Stimulated activated CD4-positive, alpha-beta T cell treated with anti-CD3 and anti-CD28 coated beads, TNF-alpha, amount 100 ng/mL, for 24 hours (primary cell): ENCODE measurements around the gene KCNK5.

Source experiments
- DNase-seq, 3 experiments: peaks; one replicate each; pipeline ENCODE4 v3.0.0-alpha.2; 2020; ENCODE audit warnings: low read depth in 3 of 3

Gene KCNK5

DNA sequence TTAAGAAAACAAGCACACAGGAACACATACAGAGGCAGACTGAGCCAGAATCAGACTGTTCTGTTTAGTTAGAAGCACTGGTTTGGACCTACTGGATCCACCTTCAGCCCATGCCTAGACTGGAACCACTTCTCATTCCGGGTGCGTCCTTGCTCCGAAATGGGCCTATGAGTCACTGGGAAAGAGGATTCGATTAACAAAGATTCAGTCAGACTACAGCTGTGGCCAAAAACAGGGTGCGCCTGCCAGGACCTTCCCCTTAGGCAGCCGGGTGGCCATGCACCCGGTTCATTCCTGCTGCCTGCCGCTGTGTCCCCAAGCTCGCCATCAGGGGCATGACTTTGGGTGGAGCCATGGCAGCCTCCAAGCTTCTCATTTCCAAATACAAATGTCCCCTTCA is 14.5 kb upstream of the KCNK5 start:
- DNase-seq = no peak

- DNase-seq = no peak
Measured at GRCh38 chr6:39240155-39240757, 11.0 kb upstream of the KCNK5 start.

- DNase-seq = no peak
Measured at GRCh38 chr6:39239527-39240154, 10.4 kb upstream of the KCNK5 start.

DNA sequence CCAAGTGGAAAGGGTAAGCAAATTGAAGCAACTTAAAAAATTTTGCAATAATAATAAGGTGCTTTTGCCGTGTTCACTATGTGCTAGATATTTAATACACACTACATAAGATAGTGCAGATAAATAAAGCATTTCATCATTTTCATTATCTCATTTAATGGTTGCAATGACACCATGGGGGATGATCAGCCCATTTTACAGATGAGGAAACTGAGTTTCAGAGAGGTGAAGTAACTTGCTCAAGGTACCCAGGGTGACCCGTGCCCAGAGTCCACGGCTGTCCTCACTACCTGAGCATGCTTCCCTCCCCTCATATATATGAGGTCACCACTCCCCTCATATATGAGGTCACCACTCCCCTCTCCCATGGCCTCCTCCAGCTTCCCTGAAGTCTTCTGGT is 7.5 kb upstream of the KCNK5 start:
- DNase-seq = no peak

DNA sequence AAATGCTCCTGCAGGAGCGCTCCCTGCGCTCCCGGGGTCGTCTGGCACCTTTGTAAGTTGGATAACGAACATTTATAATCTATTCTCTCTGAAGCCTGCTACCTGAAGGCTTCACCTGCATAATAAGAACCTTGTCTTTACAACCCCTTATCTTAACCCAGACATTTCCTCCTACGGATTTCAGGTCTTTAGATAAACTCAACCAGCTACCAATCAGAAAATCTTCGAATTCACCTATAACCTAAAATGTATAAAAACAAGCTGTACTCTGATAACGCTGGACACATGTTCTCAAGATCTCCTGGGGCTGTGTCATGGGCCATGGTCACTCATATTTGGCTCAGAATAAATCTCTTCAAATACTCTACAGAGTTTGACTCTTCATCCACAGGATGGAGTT is 4.1 kb upstream of the KCNK5 start:
- no peak for DNase-seq

DNA sequence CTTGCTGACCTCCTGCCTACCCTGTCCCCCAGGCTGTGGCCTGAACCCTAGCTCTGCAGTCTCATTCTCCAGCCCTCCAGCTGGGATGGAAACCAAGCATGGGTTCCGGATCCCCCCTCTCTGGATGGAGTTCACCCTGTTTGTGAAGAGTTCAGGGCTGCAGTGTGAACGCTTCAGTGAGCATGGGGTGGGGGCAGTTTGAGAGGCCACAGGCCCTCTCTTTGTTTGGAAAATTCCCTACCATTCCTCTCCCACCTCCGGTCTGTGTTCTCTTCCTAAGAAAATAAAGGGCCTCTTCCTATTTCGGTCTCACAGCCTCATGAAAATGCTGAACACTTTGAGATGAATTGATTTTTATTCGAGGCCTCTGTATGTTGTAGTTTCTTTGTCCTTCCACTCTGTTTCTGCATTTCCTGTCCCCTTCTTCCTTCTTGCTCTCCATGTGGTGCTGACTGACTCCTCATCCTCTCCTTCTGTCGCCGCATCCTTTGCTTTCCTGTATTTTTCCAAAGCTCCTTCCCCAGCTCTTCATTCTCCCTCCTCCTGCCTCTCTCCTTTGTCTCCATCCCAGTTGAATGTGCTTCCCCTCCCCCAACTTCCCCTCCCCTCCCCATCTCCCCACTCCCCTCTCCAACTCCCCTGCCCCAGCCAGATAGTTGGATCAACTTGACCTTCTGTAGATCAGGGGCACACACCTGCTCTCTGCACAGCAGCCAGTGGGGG is 2.4 kb upstream of the KCNK5 start:
- DNase-seq = no peak

- no peak for DNase-seq
Measured at GRCh38 chr6:39230654-39231035, 1.4 kb upstream of the KCNK5 start.

DNA sequence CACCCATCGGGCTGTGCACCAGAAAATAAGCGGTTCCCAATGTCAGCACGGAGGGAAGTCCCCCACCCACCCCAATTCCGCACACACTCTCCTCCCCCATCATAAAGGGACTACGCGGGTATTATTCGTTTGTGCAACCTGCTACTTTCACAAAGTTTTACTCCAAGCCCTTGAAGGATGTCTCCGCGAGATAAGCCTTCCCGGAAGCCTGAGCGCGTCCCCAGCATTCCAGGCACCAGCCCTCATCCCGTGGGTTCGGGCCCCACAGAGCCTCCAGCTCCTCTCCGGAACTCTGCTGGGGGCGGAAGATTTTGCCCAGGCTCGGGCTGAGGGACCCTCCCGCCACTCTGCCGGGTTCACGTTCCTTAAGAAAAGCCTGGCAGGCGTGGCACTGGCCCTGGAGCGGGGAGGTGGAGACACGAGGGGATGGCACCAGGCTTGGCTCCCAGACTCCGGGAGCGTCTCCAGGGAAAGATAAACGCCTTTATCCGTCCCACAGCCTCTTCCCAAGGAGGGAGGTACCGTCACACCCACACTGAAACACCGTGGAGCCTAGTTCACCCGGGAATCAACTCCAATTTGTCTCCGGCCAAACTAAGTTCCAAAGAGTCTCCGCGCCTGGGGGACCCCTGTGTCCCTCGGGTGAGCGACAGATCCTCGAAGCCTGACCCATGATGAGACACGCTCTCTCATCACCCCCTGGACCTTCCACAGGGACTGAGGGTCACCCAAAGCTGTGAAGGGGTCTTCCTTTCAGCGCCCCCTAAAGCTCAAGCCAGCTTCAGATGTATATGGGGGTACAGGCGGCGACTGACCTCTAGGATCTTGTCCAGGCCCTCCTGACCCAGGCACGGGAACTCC is 934 bp downstream of the KCNK5 start:
- peak; percentile 27 to 60 (median 30) for DNase-seq

DNA sequence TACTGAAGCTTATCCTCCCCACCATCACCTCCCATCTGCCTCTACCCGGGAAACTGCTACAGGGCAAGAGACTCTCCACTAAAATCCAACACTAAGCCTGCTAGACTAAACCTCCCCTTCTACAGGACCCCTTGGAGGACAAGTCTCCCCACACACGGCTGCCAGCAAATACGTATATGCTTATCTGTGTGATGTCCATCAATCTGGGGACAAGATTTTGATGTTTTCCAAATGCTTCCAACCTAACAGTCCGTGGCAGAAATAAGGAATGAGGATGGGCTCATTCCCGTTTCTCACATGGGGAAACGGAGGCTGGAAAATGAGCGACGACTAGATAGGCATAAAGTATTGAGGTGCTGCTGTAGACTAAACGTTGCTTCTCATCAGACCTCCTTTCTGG is 1.8 kb downstream of the KCNK5 start:
- no peak for DNase-seq

DNA sequence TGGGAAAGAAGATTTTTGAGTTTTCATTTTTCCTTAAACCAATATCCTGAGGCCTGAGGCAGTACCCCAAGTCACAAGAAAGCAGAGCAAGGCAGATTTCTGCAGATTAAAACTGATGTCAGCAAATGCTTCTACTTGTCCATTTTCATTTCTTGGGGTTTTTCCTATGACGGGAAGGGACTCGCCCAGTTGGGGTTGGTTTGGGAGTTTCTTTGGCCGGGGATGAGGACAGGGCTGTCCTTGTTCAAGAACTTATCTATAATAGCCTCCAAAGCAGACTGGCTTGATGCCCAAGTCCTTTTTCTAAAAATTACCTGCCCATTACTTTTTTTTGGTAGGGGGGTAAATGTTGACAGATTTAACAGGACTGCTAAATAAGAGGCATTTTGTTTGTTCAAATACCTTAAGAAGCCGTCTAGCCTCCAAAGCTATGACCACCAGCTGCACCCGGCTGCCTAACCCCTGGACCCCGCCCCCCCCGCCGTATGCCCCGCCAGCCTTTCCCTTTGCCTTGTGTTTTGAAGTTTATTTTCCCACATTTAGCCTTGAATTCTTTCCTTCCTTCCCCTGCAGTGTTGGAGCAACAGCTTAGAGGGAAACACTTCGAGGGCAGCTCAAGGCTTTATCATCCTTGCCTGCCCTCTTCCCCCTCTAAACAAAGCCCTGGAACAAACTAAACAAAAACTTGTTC is 2.5 kb downstream of the KCNK5 start:
- no peak for DNase-seq

DNA sequence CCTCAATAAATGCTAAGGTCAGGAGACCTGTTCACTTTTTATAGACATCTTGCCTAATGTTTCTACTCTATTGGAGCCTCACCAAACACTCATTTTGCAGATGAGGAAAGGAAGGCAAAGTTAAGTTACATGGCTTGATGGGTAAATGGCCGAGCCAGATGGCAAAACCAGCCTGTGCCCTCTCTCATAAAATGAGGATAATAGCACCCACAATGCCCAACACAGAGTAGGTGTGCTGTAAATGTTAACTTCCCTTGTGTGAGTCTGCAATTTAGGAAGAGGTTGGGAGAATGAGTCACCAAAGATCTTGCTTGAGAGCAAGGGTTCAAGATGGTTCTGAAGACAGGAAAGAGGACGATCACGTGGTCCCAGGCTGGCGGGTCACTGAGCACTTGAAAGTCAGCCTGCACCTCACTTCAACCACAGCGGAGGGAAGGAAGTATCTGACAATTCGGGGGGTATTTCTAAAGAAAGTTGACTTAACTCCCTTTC is 3.3 kb downstream of the KCNK5 start:
- DNase-seq = peak in 2 of 3 experiments; percentile 18 to 55

DNA sequence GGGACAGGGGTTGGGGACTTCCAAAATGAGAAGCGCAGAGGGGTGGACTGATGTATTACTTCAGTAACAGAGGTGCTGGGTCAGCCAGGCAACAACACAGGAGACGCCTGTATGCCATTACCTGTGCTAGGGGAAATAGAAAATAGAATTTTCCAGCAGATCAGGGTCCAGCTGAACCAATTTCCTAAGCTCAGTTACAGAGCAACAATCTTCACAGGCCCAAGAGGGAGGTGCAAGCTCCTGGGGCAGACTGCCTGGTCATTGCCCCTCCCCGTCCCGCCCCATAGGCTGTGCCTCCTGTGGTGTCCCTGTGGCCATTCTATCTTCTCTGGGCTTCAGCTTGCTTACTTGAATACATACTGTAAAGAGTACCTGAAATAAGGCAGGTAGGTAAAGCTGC is 3.7 kb downstream of the KCNK5 start:
- DNase-seq = no peak

DNA sequence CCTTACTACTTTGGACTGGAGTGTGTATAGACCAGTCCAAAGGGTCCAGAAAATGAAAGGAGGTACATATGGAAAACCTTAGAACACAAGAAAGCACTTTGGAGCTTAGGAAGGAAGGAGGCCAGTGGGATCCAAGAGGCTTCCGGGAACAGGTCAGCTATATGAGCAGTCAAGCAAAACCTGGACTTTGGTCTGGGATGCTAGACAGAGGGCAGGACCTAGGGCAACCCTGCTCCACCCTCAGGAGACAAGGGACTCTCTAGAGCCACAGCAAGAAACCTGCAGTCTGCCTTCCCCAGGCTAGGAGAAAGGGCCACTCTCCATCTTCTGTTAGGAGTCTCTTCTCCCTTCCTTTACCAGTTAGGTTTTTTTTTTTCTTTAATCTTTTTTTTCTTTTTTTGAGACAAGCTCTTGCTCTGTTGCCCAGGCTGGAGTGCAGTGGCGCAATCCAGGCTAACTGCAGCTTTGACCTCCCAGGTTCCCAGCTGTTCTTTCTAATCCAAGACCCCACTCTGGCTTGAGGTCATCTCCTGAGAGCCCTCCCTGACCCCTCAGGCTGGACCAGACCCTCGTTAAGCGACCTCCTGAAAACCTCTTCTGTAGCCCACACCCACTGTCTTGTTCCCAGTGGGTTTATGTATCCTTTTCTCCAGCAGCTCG is 4.6 kb downstream of the KCNK5 start:
- DNase-seq = no peak

DNA sequence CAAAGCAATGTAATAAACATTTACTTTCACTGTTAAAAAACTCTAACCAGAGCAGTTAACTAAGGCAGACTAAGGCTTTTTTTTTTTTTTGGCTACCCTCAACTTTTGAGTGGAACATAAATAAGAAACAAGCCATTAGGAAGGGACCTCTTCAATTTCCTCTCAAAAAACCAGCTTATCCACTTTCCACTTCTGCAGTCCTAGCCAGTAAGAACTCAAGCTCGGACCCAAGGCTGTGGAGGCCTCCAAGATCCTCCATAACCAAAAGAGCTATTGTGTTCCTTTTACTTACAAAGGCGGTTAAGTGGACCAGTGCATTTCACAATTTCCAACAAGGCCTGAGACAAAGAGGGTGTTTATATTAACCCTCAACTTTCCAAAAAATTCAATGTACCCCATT is 5.3 kb downstream of the KCNK5 start:
- no peak for DNase-seq

GRCh38 chr6:39223555-39223954 is 5.7 kb downstream of the KCNK5 start:
- no peak for DNase-seq

- DNase-seq = no peak
Measured at GRCh38 chr6:39223061-39223460, 6.2 kb downstream of the KCNK5 start.

DNA sequence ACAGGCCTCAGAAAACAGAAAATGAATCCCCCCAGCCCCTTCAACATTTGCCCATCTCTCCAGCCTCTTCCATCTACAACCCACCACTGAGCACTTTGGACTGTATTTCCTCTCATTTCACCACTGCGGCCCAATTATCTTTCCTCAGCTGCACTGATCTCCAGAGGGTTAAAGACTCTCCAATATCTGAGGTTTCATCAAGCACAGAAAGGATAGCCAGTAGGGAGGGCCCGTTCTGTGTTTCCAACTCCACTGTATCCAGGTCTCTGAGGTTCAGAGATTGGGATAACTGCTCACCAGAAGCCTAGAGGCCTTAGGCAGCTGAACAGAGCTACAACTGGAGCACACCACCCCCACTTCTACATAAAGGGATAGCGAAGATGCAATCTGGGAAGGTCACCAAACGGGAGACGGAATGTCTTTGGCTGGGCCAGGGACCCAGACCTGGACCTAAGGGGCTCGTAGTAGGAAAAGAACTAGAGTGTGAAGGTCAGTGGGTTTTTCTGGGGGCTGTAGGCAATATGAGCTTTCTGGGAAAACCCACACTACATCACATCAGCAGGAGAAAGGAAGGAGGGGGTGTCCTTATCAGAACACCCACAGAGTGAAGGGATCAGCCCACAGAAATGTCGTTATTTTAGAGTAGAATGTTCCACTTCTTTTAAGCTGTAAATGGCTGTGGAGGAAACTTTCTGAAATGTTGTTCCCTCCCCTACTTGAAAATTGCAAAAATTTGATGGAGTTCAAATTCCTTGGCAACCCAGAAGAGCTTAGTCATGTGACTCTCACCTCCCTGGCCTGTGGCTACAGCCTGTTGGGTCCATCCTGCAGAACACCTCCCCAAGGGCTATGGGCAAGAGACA is 7.3 kb downstream of the KCNK5 start:
- DNase-seq = no peak

GRCh38 chr6:39221115-39221514 is 8.2 kb downstream of the KCNK5 start:
- DNase-seq = no peak

DNA sequence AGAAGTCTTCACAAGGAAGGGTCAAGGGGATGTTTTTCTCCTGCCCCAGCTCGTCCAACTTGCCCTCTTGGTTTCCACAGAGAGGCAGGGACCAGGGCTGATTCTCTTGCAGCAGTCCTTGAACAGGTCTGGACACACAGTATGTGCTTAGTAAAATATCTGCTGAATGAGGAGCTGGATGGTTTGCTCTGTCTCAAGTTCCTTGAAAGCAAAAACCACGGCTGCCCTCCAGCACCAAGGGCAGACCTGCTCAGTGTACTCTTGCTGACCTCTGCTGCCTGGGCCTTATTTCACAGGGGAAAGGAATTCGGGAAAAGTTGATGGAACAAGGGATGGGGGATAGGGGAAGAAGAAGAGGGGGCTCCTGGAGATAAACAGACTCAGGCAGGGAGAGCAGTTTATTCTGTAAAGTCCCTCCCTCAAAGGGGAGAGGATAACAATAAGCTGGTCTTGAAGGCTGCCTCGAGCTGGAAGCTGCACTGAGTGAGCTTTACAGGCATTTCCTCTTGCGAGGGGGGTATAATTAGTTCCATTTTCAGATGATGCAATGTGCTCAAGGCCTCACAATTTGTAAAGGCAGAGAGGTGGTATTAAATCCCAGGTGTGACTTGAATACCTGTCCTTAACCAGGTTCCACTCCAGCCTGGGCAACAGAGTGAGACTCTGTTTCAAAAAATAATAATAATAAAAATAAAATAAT is 10.3 kb downstream of the KCNK5 start:
- DNase-seq = no peak
